Adrenal gland (tissue), 5 donors: ENCODE data around the gene MROH7.

Experiments used
- CTCF ChIP-seq, 6 experiments: fragments of 450-650 bp in 4 of 6; fragments of 200-600 bp in 2 of 6; sonication (generic) in 1 of 6; IDR thresholded peaks; 1 replicate in 5 of 6; 2 replicates in 1 of 6; pipeline versions ENCODE4 v1.5.1 to v1.8.0; 2016 to 2021; ENCODE audit warnings: antibody characterized with exemption in 6 of 6, mild to moderate bottlenecking in 2 of 6, moderate library complexity in 1 of 6
- POLR2A ChIP-seq, 2 donors: fragments of 450-650 bp; IDR thresholded peaks; one replicate each; pipeline ENCODE4 v1.6.1; 2017; ENCODE audit warnings: antibody characterized with exemption in 2 of 2, mild to moderate bottlenecking in 2 of 2, moderate library complexity in 1 of 2
- donor health status: DM: no; HTN: no; CAD: no.

GRCh38 chr1:54758678-54759348 lies 117.2 kb downstream of the MROH7 start:
- TF ChIP-seq CTCF (IDR thresholded peaks at IDR 0.05) (no peak), POLR2A (IDR thresholded peaks at IDR 0.05) (no peak)
